ENCODE results near the gene CREG2.
"Not testable (repeated sequence)": the region's sequence is repeated elsewhere in the genome, so short reads cannot be mapped to it uniquely, and the experiment has no call there.

CREG2 gene

GRCh38 chr2:101355401-101356054, 31.8 kb downstream of the CREG2 start:
- H2AFZ ChIP-seq (ENCODE audit: low read depth), result no peak overlapping the region
- no peak overlapping the region for H3K27ac ChIP-seq
- TF ChIP-seq CTCF (conservative IDR thresholded peaks at IDR 0.05; ENCODE audit: low read depth, low read length), result no peak
- H3K27me3 ChIP-seq (ENCODE audit: insufficient read depth, low read depth), result no peaks in the 10 kb centered on the region
- H3K36me3 ChIP-seq (ENCODE audit: insufficient read depth), result no peaks in the 10 kb centered on the region
- H3K4me3 ChIP-seq (IDR thresholded peaks at IDR 0.05; ENCODE audit: insufficient read depth, low read depth, low read length), result no peak overlapping the region
- H3K79me2 ChIP-seq (ENCODE audit: insufficient read depth, low read depth), result no peaks in the 10 kb centered on the region
- no peak overlapping the region for H3K4me2 ChIP-seq
- H3K4me1 ChIP-seq (ENCODE audit: low read depth, poor library complexity, severe bottlenecking), result no peaks in the 10 kb centered on the region
- no peak overlapping the region for H3K9ac ChIP-seq
- no peaks in the 10 kb centered on the region for H4K20me1 ChIP-seq (ENCODE audit: insufficient read depth)

GRCh38 chr2:101354420-101355311, 32.6 kb downstream of the CREG2 start:
- Histone ChIP-seq H3K4me3 (IDR thresholded peaks at IDR 0.05; ENCODE audit: insufficient read depth, low read depth, low read length) (no peak overlapping the region), H3K4me1 (ENCODE audit: low read depth, poor library complexity, severe bottlenecking) (no peaks in the 10 kb centered on the region), H3K79me2 (ENCODE audit: insufficient read depth, low read depth) (no peaks in the 10 kb centered on the region), H3K4me2 (no peak overlapping the region), H3K27me3 (ENCODE audit: insufficient read depth, low read depth) (no peaks in the 10 kb centered on the region), H2AFZ (ENCODE audit: low read depth) (no peak overlapping the region), H3K9ac (no peak overlapping the region), H4K20me1 (ENCODE audit: insufficient read depth) (no peaks in the 10 kb centered on the region), H3K27ac (no peak overlapping the region), H3K36me3 (ENCODE audit: insufficient read depth) (no peaks in the 10 kb centered on the region)
- no peak for TF ChIP-seq CTCF (conservative IDR thresholded peaks at IDR 0.05; ENCODE audit: low read depth, low read length)

GRCh38 chr2:101352631-101353030, 34.7 kb downstream of the CREG2 start:
- not testable (repeated sequence) for H3K36me3 ChIP-seq (ENCODE audit: insufficient read depth); H3K27me3 ChIP-seq (ENCODE audit: insufficient read depth, low read depth); H3K4me1 ChIP-seq (ENCODE audit: low read depth, poor library complexity, severe bottlenecking); H4K20me1 ChIP-seq (ENCODE audit: insufficient read depth); H2AFZ ChIP-seq (ENCODE audit: low read depth); H3K79me2 ChIP-seq (ENCODE audit: insufficient read depth, low read depth); H3K9ac ChIP-seq; H3K27ac ChIP-seq; H3K4me2 ChIP-seq; H3K4me3 ChIP-seq (IDR thresholded peaks at IDR 0.05; ENCODE audit: insufficient read depth, low read depth, low read length)

GRCh38 chr2:101351207-101351606, 36.1 kb downstream of the CREG2 start:
- TF ChIP-seq CTCF (conservative IDR thresholded peaks at IDR 0.05; ENCODE audit: low read depth, low read length), result no peak

More at GRCh38 chr2:101351207-101351606, 36.1 kb downstream of the CREG2 start:
- Histone ChIP-seq H3K4me3 (IDR thresholded peaks at IDR 0.05; ENCODE audit: insufficient read depth, low read depth, low read length) (no peak overlapping the region), H4K20me1 (ENCODE audit: insufficient read depth) (no peaks in the 10 kb centered on the region), H3K27me3 (ENCODE audit: insufficient read depth, low read depth) (no peaks in the 10 kb centered on the region), H3K4me2 (no peak overlapping the region), H3K4me1 (ENCODE audit: low read depth, poor library complexity, severe bottlenecking) (no peaks in the 10 kb centered on the region), H3K79me2 (ENCODE audit: insufficient read depth, low read depth) (no peaks in the 10 kb centered on the region), H3K27ac (no peak overlapping the region), H3K9ac (no peak overlapping the region), H2AFZ (ENCODE audit: low read depth) (no peak overlapping the region), H3K36me3 (ENCODE audit: insufficient read depth) (no peaks in the 10 kb centered on the region)
